GM23248 (cell line): ENCODE measurements around the gene MSL1. TPM values are rescaled to one million over a fixed set of nuclear protein-coding genes. Genes with fewer than 3 reads are reported as not detected.
"Not testable (repeated sequence)": the region's sequence is repeated elsewhere in the genome, so short reads cannot be mapped to it uniquely, and the experiment has no call there.

ENCODE experiments used
- DNase-seq: peaks from one replicate; pipeline ENCODE4 v3.0.0-alpha.2; 2015
- H2AFZ ChIP-seq: fragments of 200-600 bp; sonication (generic); 2 replicates; pipeline ENCODE4 v1.6.1; 2016; ENCODE audit warnings: antibody characterized with exemption
- H3F3A ChIP-seq: fragments of 200-600 bp; sonication (generic); 2 replicates; pipeline ENCODE4 v1.6.1; 2016; ENCODE audit warnings: mild to moderate bottlenecking, antibody characterized with exemption, mixed run types; ENCODE audit not compliant: insufficient read depth
- H3K27ac ChIP-seq: fragments of 200-600 bp; sonication (generic); 2 replicates; pipeline ENCODE4 v1.5.1; 2016; ENCODE audit warnings: mild to moderate bottlenecking
- H3K27me3 ChIP-seq: fragments of 200-600 bp; sonication (generic); replicated peaks from 2 replicates; pipeline ENCODE4 v1.6.1; 2016; ENCODE audit warnings: mild to moderate bottlenecking; ENCODE audit not compliant: insufficient read depth
- H3K36me3 ChIP-seq: fragments of 200-600 bp; sonication (generic); 2 replicates; pipeline ENCODE4 v1.6.1; 2016; ENCODE audit warnings: low read depth, mild to moderate bottlenecking
- H3K4me1 ChIP-seq: fragments of 200-600 bp; sonication (generic); 2 replicates; pipeline ENCODE4 v1.6.1; 2016; ENCODE audit warnings: mild to moderate bottlenecking; ENCODE audit not compliant: insufficient read depth
- H3K4me2 ChIP-seq: fragments of 200-600 bp; sonication (generic); one replicate; pipeline ENCODE4 v1.6.1; 2016; ENCODE audit warnings: mild to moderate bottlenecking; ENCODE audit not compliant: unreplicated experiment
- H3K4me3 ChIP-seq: fragments of 200-600 bp; sonication (generic); 2 replicates; pipeline ENCODE4 v1.5.1; 2016; ENCODE audit warnings: mild to moderate bottlenecking
- H3K79me2 ChIP-seq: fragments of 200-600 bp; sonication (generic); 2 replicates; pipeline ENCODE4 v1.6.1; 2016; ENCODE audit warnings: mild to moderate bottlenecking; ENCODE audit not compliant: insufficient read depth
- H3K9ac ChIP-seq: fragments of 200-600 bp; sonication (generic); 2 replicates; pipeline ENCODE4 v1.6.1; 2016; ENCODE audit warnings: mild to moderate bottlenecking
- H3K9me2 ChIP-seq: fragments of 200-600 bp; sonication (generic); 2 replicates; pipeline ENCODE4 v1.6.1; 2016; ENCODE audit warnings: mixed run types, mild to moderate bottlenecking, moderate library complexity; ENCODE audit not compliant: insufficient read depth
- H3K9me3 ChIP-seq: fragments of 200-600 bp; sonication (generic); one replicate; pipeline ENCODE4 v1.6.1; 2017; ENCODE audit warnings: low read depth
- H4K20me1 ChIP-seq: fragments of 200-600 bp; sonication (generic); 2 replicates; pipeline ENCODE4 v1.6.0; 2016; ENCODE audit not compliant: insufficient read depth
- EZH2 ChIP-seq: fragments of 200-600 bp; sonication (generic); IDR thresholded peaks from 2 replicates; pipeline ENCODE4 v1.6.1; 2018; ENCODE audit warnings: antibody characterized with exemption, mild to moderate bottlenecking; ENCODE audit not compliant: insufficient read depth, poor library complexity, severe bottlenecking
- EZH2phosphoT487 ChIP-seq: fragments of 200-600 bp; sonication (generic); IDR thresholded peaks from 2 replicates; pipeline ENCODE4 v1.6.1; 2018; ENCODE audit warnings: antibody characterized with exemption, moderate library complexity, mild to moderate bottlenecking, low read depth; ENCODE audit not compliant: insufficient read depth
- WGBS, 2 experiments: methylation state at CpG; one replicate each; pipeline ENCODE4 v1.1.6; 2015 to 2017; ENCODE audit warnings: low lambda C conversion rate in 2 of 2, low coverage in 1 of 2; ENCODE audit errors: missing lambda C conversion rate in 2 of 2; 5-methylcytosine and 5-hydroxymethylcytosine counted together
- in situ Hi-C: fragments of 300-500 bp; cut with MboI; formaldehyde crosslinking; loops from 2 replicates; pipeline ENCODE4 v1.15.0; 2020
- polyA plus RNA-seq: library from polyadenylated mRNA; unstranded; fragments of >200 nt; fragmentation: Nextera tagmentation; extraction: Ambion mirVana; gene quantifications from 2 replicates; pipeline ENCODE4 v1.2.1, GENCODE V29; 2016
- total RNA-seq: library from RNA; depleted of rRNA; stranded (reverse); fragments of >200 nt; shearing (Covaris generic); gene quantifications from 2 replicates; pipeline ENCODE4 v1.2.3, GENCODE V29; 2014

MSL1 gene
- total and polyA plus RNA-seq, 2 experiments from 2014 or later: 8.9 to 45.3 TPM

DNA sequence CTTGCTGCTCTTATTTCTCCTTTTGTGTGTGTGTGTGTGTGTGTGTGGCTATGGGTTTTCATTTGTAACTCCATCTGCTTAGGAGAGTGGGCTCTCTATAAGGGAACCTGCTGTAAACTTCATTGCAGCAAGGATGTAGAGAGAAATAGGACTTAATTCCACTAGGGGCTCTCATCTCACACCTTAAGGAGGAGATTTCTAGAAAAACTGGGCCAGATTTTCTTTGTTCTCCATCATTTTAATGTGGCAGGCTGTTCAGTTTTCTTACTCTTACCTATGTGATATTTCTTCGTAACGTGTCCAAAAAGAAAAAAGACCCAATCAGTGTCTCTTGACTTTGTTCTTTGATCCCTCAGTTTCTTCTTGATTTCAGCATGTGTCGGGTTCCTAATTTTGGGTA lies 14.0 kb downstream of the MSL1 start:
- H4K20me1 ChIP-seq: no peaks in the 10 kb centered on the region
- no peaks in the 10 kb centered on the region for H3K9me3 ChIP-seq
- in situ Hi-C loops: no loop called here
- 0 out of 2 replicates have a peak, but pooled peaks cover 3% of the 10 kb centered on the region for H3K4me1 ChIP-seq
- peaks cover 90% of the 10 kb centered on the region for H3K79me2 ChIP-seq
- DNase-seq: no peak
- WGBS, 2 experiments: 98% methylated on average over 3 of the region's 3 CpGs
- peaks cover 88% of the 10 kb centered on the region for H3F3A ChIP-seq
- H3K9me2 ChIP-seq: no peaks in the 10 kb centered on the region
- 0 out of 2 replicates have a peak overlapping the region, but pooled peaks have one; percentile 6 for H3K27ac ChIP-seq
- no peak overlapping the region for H3K4me3 ChIP-seq
- H3K9ac ChIP-seq: no peak overlapping the region
- no peaks in the 10 kb centered on the region for H3K27me3 ChIP-seq
- H3K4me2 ChIP-seq: no peak overlapping the region
- no peak for TF ChIP-seq EZH2phosphoT487
- TF ChIP-seq EZH2: no peak
- H3K36me3 ChIP-seq: peaks cover 61% of the 10 kb centered on the region
- no peak overlapping the region for H2AFZ ChIP-seq

- Histone ChIP-seq H3K4me3 (peak overlapping the region; percentile 74), H3K79me2 (peaks cover 88% of the 10 kb centered on the region), H3K9me3 (no peaks in the 10 kb centered on the region), H3K36me3 (peaks cover 35% of the 10 kb centered on the region), H3K4me1 (0 out of 2 replicates have a peak, but pooled peaks cover 5% of the 10 kb centered on the region), H4K20me1 (no peaks in the 10 kb centered on the region), H3F3A (peaks cover 57% of the 10 kb centered on the region), H2AFZ (peak overlapping the region; percentile 62), H3K4me2 (peak overlapping the region; percentile 76), H3K27me3 (no peaks in the 10 kb centered on the region), H3K9ac (peak overlapping the region; percentile 89), H3K9me2 (no peaks in the 10 kb centered on the region), H3K27ac (peak overlapping the region; percentile 85)
- WGBS, 2 experiments: 16 to 17% methylated on average over 14 of the region's 14 CpGs
- in situ Hi-C loops: no loop called here
- TF ChIP-seq EZH2phosphoT487 (no peak), EZH2 (no peak)
- peak; percentile 11 for DNase-seq
These were observed 17.8 kb downstream of the MSL1 start for GRCh38 chr17:40139566-40140058.

DNA sequence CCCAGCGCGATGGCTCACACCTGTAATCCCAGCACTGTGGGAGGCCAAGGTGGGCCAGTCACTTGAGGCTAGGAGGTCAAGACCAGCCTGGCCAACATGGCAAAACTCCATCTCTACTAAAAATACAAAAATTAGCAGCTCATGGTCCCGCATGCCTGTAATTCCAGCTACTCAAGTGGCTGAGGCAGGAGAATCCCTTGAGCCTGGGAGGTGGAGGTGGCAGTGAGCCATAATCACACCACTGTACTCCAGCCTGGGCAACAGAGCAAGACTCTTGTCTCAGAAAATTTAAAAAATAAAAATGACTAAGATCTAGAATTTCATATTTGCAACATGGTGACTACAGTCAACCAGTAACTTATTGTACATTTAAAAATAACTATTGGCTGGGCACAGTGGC lies 21.4 kb downstream of the MSL1 start:
- H3K27ac ChIP-seq, H3K27me3 ChIP-seq, H2AFZ ChIP-seq, DNase-seq, H3K4me3 ChIP-seq, H3K4me2 ChIP-seq, H3K9me3 ChIP-seq, H3K4me1 ChIP-seq, H3K9me2 ChIP-seq, H4K20me1 ChIP-seq, in situ Hi-C loops, H3K9ac ChIP-seq: not testable (repeated sequence)
- Histone ChIP-seq H3K36me3 (peaks cover 17% of the 10 kb centered on the region; the same call in 1 of the 2 replicates), H3F3A (peaks cover 27% of the 10 kb centered on the region), H3K79me2 (peaks cover 88% of the 10 kb centered on the region)
- WGBS, 2 experiments: 95 to 99% methylated on average over 3 of the region's 3 CpGs

- no peaks in the 10 kb centered on the region for H3K9me3 ChIP-seq
- H2AFZ ChIP-seq: no peak overlapping the region
- no peaks in the 10 kb centered on the region for H4K20me1 ChIP-seq
- 85 to 86% methylated on average over 3 of the region's 3 CpGs for WGBS, 2 experiments
- peaks cover 96% of the 10 kb centered on the region for H3K79me2 ChIP-seq
- H3K4me3 ChIP-seq: no peak overlapping the region
- H3K27ac ChIP-seq: no peak overlapping the region
- in situ Hi-C loops: no loop called here
- H3K4me2 ChIP-seq: no peak overlapping the region
- H3K27me3 ChIP-seq: no peaks in the 10 kb centered on the region
- DNase-seq: no peak
- peaks cover 36% of the 10 kb centered on the region for H3K36me3 ChIP-seq
- H3K9me2 ChIP-seq: no peaks in the 10 kb centered on the region
- no peak overlapping the region for H3K9ac ChIP-seq
- TF ChIP-seq EZH2 (no peak), EZH2phosphoT487 (no peak)
- H3K4me1 ChIP-seq: 0 out of 2 replicates have a peak, but pooled peaks cover 5% of the 10 kb centered on the region
- H3F3A ChIP-seq: peaks cover 11% of the 10 kb centered on the region; the same call in 1 of the 2 replicates
These were observed 23.7 kb downstream of the MSL1 start for GRCh38 chr17:40145476-40145875.

- TF ChIP-seq EZH2 (no peak), EZH2phosphoT487 (no peak)
- Histone ChIP-seq H2AFZ (no peak overlapping the region), H3K79me2 (peaks cover 98% of the 10 kb centered on the region), H3K27ac (no peak overlapping the region), H3F3A (peaks cover 5% of the 10 kb centered on the region; the same call in 1 of the 2 replicates), H3K36me3 (peaks cover 36% of the 10 kb centered on the region), H4K20me1 (no peaks in the 10 kb centered on the region), H3K9ac (no peak overlapping the region), H3K4me3 (no peak overlapping the region), H3K4me2 (no peak overlapping the region), H3K9me3 (no peaks in the 10 kb centered on the region), H3K9me2 (no peaks in the 10 kb centered on the region), H3K4me1 (peaks cover 5% of the 10 kb centered on the region; the same call in 1 of the 2 replicates), H3K27me3 (no peaks in the 10 kb centered on the region)
- WGBS, 2 experiments: 69 to 74% methylated on average over 3 of the region's 3 CpGs
- in situ Hi-C loops: no loop called here
- DNase-seq: no peak
These were observed 26.8 kb downstream of the MSL1 start for GRCh38 chr17:40148527-40148926.
